ENCODE data around the gene ASAP2.

Gene ASAP2

DNA sequence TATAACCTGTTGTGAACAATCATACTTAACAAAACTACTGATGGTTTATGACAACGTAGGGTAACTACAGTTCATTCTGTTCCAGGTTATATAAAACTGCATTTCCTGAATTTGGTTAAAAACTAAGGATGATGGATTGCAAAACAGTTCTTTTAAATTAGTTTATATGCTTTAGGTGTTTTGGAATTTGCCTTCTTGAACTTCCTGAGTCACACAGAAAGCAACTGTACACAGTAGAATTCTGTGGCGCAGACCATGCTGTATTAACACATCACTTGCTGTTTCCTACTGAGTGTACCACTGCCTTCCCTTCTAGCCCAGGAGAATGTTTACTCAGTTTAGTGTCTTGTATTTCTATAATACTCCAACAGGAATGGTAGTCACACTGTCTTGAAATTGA is 197.3 kb downstream of the ASAP2 start:
- Histone ChIP-seq H3K36me3 (ENCODE audit: control insufficient read depth, insufficient read depth, low read length) (no peaks in the 10 kb centered on the region), H3K9ac (ENCODE audit: low read length) (no peak overlapping the region), H2BK5ac (ENCODE audit: low read length) (no peak overlapping the region), H3K4me1 (ENCODE audit: control insufficient read depth, low read depth, low read length) (no peaks in the 10 kb centered on the region), H2BK15ac (replicated peaks; ENCODE audit: low read depth) (no peak overlapping the region), H3K23ac (ENCODE audit: low read length) (no peak overlapping the region), H3K27me3 (ENCODE audit: insufficient read depth, low read length, poor library complexity) (no peaks in the 10 kb centered on the region), H3K79me1 (ENCODE audit: low read length) (no peaks in the 10 kb centered on the region), H3K4ac (ENCODE audit: low read depth, low read length) (no peak overlapping the region), H3K79me2 (ENCODE audit: control insufficient read depth, insufficient read depth, low read length) (no peaks in the 10 kb centered on the region), H2BK120ac (ENCODE audit: low read depth, low read length) (no peak overlapping the region), H3K4me2 (ENCODE audit: low read length) (no peak overlapping the region), H3K56ac (ENCODE audit: low read length) (no peak overlapping the region), H3K4me3 (ENCODE audit: low read length) (no peak overlapping the region), H4K5ac (ENCODE audit: low read length) (no peak overlapping the region), H3K27ac (ENCODE audit: low read depth, low read length) (no peak overlapping the region), H4K8ac (ENCODE audit: low read depth, low read length) (no peak overlapping the region), H3K18ac (ENCODE audit: low read length) (no peak overlapping the region), H2AK5ac (ENCODE audit: low read length) (no peak overlapping the region)
- WGBS (ENCODE audit: extremely low coverage, insufficient coverage, low lambda C conversion rate): no CpG with 5 or more reads among the region's 2 CpGs
- no peak for DNase-seq

DNA sequence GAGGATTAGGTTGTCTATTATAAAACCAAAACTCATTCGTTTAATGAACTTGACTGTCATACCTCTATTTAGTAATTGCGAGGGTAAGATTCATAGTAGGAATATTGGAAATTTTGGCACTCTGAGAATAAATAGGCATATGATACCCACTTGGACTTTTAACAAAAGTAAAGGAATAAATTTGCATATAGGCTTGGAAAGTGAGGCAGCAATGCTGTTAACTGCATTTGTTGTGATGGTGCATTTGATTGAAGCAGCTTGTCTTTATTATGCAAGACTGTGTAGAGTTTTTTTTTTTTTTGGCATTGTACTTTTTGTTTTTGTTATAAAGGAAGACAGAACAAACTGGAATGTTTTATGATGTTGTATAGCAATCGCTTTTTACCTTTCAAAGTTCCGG is 197.8 kb downstream of the ASAP2 start:
- Histone ChIP-seq H3K79me1 (ENCODE audit: low read length) (no peaks in the 10 kb centered on the region), H3K4me1 (ENCODE audit: control insufficient read depth, low read depth, low read length) (no peaks in the 10 kb centered on the region)

GRCh38 chr2:9405636-9406035 is 199.0 kb downstream of the ASAP2 start:
- no peak overlapping the region for H3K4ac ChIP-seq (ENCODE audit: low read depth, low read length)
- no peak overlapping the region for H3K4me3 ChIP-seq (ENCODE audit: low read length)
- no peak overlapping the region for H2BK120ac ChIP-seq (ENCODE audit: low read depth, low read length)
- H3K9ac ChIP-seq (ENCODE audit: low read length): no peak overlapping the region
- DNase-seq: no peak
- H3K4me1 ChIP-seq (ENCODE audit: control insufficient read depth, low read depth, low read length): no peaks in the 10 kb centered on the region
- no peaks in the 10 kb centered on the region for H3K79me1 ChIP-seq (ENCODE audit: low read length)
- no peak overlapping the region for H2AK5ac ChIP-seq (ENCODE audit: low read length)
- no peak overlapping the region for H2BK5ac ChIP-seq (ENCODE audit: low read length)
- no peaks in the 10 kb centered on the region for H3K27me3 ChIP-seq (ENCODE audit: insufficient read depth, low read length, poor library complexity)
- no peak overlapping the region for H4K5ac ChIP-seq (ENCODE audit: low read length)
- no peak overlapping the region for H3K27ac ChIP-seq (ENCODE audit: low read depth, low read length)
- no peak overlapping the region for H3K56ac ChIP-seq (ENCODE audit: low read length)
- H3K23ac ChIP-seq (ENCODE audit: low read length): no peak overlapping the region
- H3K18ac ChIP-seq (ENCODE audit: low read length): no peak overlapping the region
- no peaks in the 10 kb centered on the region for H3K79me2 ChIP-seq (ENCODE audit: control insufficient read depth, insufficient read depth, low read length)
- no CpG with 5 or more reads among the region's 2 CpGs for WGBS (ENCODE audit: extremely low coverage, insufficient coverage, low lambda C conversion rate)
- no peaks in the 10 kb centered on the region for H3K36me3 ChIP-seq (ENCODE audit: control insufficient read depth, insufficient read depth, low read length)
- no peak overlapping the region for H3K4me2 ChIP-seq (ENCODE audit: low read length)
- H2BK15ac ChIP-seq (replicated peaks; ENCODE audit: low read depth): no peak overlapping the region
- no peak overlapping the region for H4K8ac ChIP-seq (ENCODE audit: low read depth, low read length)

More for the DNA sequence above, 197.8 kb downstream of the ASAP2 start:
- H3K79me2 ChIP-seq (ENCODE audit: control insufficient read depth, insufficient read depth, low read length): no peaks in the 10 kb centered on the region
- H3K18ac ChIP-seq (ENCODE audit: low read length): no peak overlapping the region
- H3K56ac ChIP-seq (ENCODE audit: low read length): no peak overlapping the region
- no peak overlapping the region for H2BK120ac ChIP-seq (ENCODE audit: low read depth, low read length)
- no CpG with 5 or more reads among the region's 4 CpGs for WGBS (ENCODE audit: extremely low coverage, insufficient coverage, low lambda C conversion rate)
- H2AK5ac ChIP-seq (ENCODE audit: low read length): no peak overlapping the region
- H3K23ac ChIP-seq (ENCODE audit: low read length): no peak overlapping the region
- no peak overlapping the region for H2BK5ac ChIP-seq (ENCODE audit: low read length)
- no peaks in the 10 kb centered on the region for H3K36me3 ChIP-seq (ENCODE audit: control insufficient read depth, insufficient read depth, low read length)
- no peak overlapping the region for H3K4me3 ChIP-seq (ENCODE audit: low read length)
- H3K9ac ChIP-seq (ENCODE audit: low read length): no peak overlapping the region
- H4K5ac ChIP-seq (ENCODE audit: low read length): no peak overlapping the region
- no peaks in the 10 kb centered on the region for H3K27me3 ChIP-seq (ENCODE audit: insufficient read depth, low read length, poor library complexity)
- H3K4me2 ChIP-seq (ENCODE audit: low read length): no peak overlapping the region
- H3K4ac ChIP-seq (ENCODE audit: low read depth, low read length): no peak overlapping the region
- H3K27ac ChIP-seq (ENCODE audit: low read depth, low read length): no peak overlapping the region
- DNase-seq: no peak
- no peak overlapping the region for H4K8ac ChIP-seq (ENCODE audit: low read depth, low read length)
- no peak overlapping the region for H2BK15ac ChIP-seq (replicated peaks; ENCODE audit: low read depth)

DNA sequence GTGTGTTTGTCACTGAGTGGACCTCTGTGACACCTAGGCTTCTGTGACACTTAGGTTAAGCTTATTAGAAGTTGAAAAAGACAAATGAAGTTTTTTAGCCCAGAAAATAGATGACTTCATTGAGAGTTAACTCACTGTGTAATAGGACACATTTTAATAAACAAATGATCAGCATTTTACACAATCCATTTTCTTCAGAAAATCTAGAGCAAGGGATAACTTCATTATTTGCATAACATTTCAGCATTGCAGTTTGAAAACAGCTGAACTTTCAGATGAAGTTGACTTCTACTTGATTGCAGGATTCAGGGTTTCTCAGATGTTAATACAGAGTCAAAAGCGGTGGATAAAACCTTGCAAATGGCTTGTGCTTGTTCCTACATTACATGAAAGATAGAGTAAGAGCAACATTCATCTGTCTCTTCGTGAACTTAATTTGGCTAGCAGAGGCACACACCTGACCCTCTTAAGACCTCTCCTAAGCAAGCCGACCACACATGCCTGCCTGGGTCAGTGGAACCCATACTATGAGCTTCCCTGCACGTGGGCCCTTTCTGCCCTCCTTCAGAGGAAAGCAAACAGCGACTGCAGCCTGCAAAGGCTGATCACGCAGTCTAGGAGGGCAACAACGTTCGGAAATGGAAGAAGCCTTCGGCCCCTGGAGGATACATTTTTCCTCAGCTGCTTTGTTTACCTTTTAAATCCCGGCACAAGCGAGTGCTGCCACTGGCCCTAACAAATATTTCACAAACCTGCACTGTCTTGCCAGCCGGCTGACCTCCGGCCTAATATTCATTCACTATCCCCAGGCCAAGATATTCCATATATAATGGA is 200.1 kb downstream of the ASAP2 start:
- Histone ChIP-seq H4K8ac (ENCODE audit: low read depth, low read length) (no peak overlapping the region), H3K9ac (ENCODE audit: low read length) (no peak overlapping the region), H3K27me3 (ENCODE audit: insufficient read depth, low read length, poor library complexity) (no peaks in the 10 kb centered on the region), H3K4ac (ENCODE audit: low read depth, low read length) (no peak overlapping the region), H3K79me2 (ENCODE audit: control insufficient read depth, insufficient read depth, low read length) (no peaks in the 10 kb centered on the region), H3K4me3 (ENCODE audit: low read length) (no peak overlapping the region), H3K27ac (ENCODE audit: low read depth, low read length) (no peak overlapping the region), H2BK5ac (ENCODE audit: low read length) (no peak overlapping the region), H2BK120ac (ENCODE audit: low read depth, low read length) (no peak overlapping the region), H3K56ac (ENCODE audit: low read length) (no peak overlapping the region), H3K4me2 (ENCODE audit: low read length) (no peak overlapping the region), H3K18ac (ENCODE audit: low read length) (no peak overlapping the region), H4K5ac (ENCODE audit: low read length) (no peak overlapping the region), H3K4me1 (ENCODE audit: control insufficient read depth, low read depth, low read length) (no peaks in the 10 kb centered on the region), H3K79me1 (ENCODE audit: low read length) (no peaks in the 10 kb centered on the region), H3K23ac (ENCODE audit: low read length) (no peak overlapping the region), H2BK15ac (replicated peaks; ENCODE audit: low read depth) (no peak overlapping the region), H3K36me3 (ENCODE audit: control insufficient read depth, insufficient read depth, low read length) (no peaks in the 10 kb centered on the region), H2AK5ac (ENCODE audit: low read length) (no peak overlapping the region)
- WGBS (ENCODE audit: extremely low coverage, insufficient coverage, low lambda C conversion rate): no CpG with 5 or more reads among the region's 13 CpGs
- no peak for DNase-seq

DNA sequence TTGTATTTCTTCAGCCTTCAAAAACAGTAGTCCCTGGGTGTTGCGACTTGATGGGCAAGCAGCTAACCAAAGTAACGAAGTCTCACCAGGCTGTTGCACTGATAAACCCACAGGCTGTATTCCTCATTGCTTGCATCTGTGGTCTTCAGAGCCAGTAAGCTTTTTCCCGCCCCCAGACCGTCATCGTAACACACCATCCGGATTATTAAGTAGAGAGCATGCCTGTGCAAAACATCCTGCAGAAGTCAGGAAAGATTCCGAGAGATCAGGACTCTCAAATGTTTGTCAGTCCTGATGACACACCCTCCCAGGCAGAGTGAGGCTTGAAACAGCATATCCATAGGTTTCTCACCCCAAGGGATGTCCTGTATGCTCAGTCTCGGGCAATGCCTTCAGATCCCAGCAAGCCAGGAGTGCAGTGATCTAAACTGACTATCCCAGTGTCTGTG is 200.8 kb downstream of the ASAP2 start:
- H4K5ac ChIP-seq (ENCODE audit: low read length): no peak overlapping the region
- DNase-seq: no peak
- no peaks in the 10 kb centered on the region for H3K36me3 ChIP-seq (ENCODE audit: control insufficient read depth, insufficient read depth, low read length)

More for the DNA sequence above, 200.8 kb downstream of the ASAP2 start:
- H2AK5ac ChIP-seq (ENCODE audit: low read length): no peak overlapping the region
- H3K4me1 ChIP-seq (ENCODE audit: control insufficient read depth, low read depth, low read length): no peaks in the 10 kb centered on the region
- no peak overlapping the region for H3K23ac ChIP-seq (ENCODE audit: low read length)
- H3K9ac ChIP-seq (ENCODE audit: low read length): no peak overlapping the region
- no peak overlapping the region for H3K18ac ChIP-seq (ENCODE audit: low read length)
- no CpG with 5 or more reads among the region's 8 CpGs for WGBS (ENCODE audit: extremely low coverage, insufficient coverage, low lambda C conversion rate)
- H3K27me3 ChIP-seq (ENCODE audit: insufficient read depth, low read length, poor library complexity): no peaks in the 10 kb centered on the region
- H3K4me3 ChIP-seq (ENCODE audit: low read length): no peak overlapping the region
- no peak overlapping the region for H2BK15ac ChIP-seq (replicated peaks; ENCODE audit: low read depth)
- no peak overlapping the region for H2BK120ac ChIP-seq (ENCODE audit: low read depth, low read length)
- no peaks in the 10 kb centered on the region for H3K79me2 ChIP-seq (ENCODE audit: control insufficient read depth, insufficient read depth, low read length)
- H3K79me1 ChIP-seq (ENCODE audit: low read length): no peaks in the 10 kb centered on the region
- H3K56ac ChIP-seq (ENCODE audit: low read length): no peak overlapping the region
- H3K4me2 ChIP-seq (ENCODE audit: low read length): no peak overlapping the region
- no peak overlapping the region for H2BK5ac ChIP-seq (ENCODE audit: low read length)
- H4K8ac ChIP-seq (ENCODE audit: low read depth, low read length): no peak overlapping the region
- H3K27ac ChIP-seq (ENCODE audit: low read depth, low read length): no peak overlapping the region
- H3K4ac ChIP-seq (ENCODE audit: low read depth, low read length): no peak overlapping the region

All from mesendoderm (in vitro differentiated cells).